Dedifferentiated amniotic fluid mesenchymal stem cell (primary cell): Measurements from ENCODE around the gene ELP5.

ENCODE experiments used
- DNase-seq: peaks from one replicate; pipeline ENCODE4 v3.0.0-alpha.2; 2016; ENCODE audit errors: extremely low spot score

ELP5 gene

GRCh38 chr17:7256766-7257456, 4.9 kb downstream of the ELP5 start:
- DNase-seq = no peak

DNA sequence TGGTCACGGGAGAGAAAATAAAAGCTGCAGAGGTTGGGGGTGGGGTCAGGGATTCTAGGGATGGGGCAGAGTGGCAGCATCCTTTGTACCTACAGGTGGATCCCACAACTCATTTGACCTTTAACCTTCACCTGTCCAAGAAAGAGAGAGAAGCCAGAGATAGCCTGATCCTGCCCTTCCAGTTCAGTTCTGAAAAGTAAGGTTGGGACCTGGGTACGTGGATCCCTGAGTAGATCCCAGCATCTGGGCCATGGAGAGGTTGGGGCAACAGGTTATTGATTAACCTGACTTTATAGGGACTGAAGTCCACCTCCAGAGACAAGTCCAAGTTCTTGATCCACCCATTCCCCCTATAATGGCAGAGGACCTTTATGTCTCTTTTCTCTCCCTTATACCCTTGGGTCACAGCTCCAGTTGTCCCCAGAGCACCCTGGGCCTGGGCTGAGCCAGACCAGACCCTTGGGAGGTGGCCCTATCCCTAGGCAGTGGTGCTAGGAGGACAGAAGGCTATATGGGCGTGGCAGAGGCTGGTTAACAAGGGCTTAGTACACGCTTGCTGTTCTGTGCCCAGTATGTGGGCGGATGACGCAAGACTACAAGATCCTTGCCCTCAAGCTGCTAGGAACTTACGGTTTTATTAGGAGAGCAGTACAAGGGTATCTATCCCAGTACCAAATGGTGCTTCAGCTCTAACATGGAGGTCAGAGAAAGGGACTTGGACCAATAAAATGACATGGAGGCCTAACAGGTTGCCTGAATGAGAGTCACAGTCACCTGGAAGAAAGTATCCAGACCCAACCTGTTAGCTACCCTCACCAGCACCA, 6.9 kb downstream of the ELP5 start:
- no peak for DNase-seq

GRCh38 chr17:7259555-7259889, 7.5 kb downstream of the ELP5 start:
- no peak for DNase-seq

GRCh38 chr17:7260151-7260550, 8.1 kb downstream of the ELP5 start:
- no peak for DNase-seq

- DNase-seq = no peak
Measured at GRCh38 chr17:7260651-7261378, 8.8 kb downstream of the ELP5 start.

DNA sequence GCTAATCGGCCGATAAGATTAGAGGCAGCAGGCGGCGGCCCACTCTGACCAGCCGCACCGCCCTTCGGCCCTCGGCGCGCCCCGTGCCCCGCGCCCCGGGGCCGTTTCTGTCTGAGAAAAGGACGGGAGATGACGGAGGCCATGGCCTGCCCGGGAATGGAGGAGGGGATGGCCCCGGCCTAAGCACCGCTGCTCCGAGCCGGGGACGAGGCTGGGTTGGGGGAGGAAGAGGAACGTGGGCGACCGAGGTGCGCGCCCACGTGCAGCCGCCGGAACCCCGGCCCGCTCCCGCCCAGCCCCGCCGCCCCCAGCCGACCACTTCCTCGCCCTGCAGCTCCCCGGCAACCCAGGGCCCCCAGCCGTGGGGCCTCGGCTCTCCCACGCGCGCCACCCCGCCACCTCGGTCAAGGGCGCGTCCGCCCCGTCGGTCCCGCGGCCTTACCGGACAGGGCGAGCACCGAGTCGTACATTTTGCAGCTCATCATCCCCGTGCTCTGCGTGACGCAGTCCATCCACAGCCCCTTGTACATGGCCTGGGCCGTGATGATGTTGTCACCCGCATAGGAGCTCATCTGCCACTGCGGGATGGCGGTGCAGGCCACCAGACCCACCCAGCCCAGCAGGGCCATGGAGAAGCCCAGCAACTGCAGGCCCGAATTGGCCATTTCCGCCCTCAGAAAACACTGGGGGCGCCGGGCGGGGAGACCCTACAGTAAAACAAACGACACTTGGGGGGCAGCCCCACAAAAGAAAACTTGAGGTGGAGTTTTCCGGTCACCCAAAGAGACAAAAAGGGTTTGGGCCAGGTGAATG, 9.6 kb downstream of the ELP5 start:
- no peak for DNase-seq

- DNase-seq = no peak
Measured at GRCh38 chr17:7262192-7262934, 10.3 kb downstream of the ELP5 start, which contains the start of gene CLDN7. Gene CLDN7 (minus strand): TSS chr17:7262478. CDS start chr17:7262043, 435 bp downstream.

DNA sequence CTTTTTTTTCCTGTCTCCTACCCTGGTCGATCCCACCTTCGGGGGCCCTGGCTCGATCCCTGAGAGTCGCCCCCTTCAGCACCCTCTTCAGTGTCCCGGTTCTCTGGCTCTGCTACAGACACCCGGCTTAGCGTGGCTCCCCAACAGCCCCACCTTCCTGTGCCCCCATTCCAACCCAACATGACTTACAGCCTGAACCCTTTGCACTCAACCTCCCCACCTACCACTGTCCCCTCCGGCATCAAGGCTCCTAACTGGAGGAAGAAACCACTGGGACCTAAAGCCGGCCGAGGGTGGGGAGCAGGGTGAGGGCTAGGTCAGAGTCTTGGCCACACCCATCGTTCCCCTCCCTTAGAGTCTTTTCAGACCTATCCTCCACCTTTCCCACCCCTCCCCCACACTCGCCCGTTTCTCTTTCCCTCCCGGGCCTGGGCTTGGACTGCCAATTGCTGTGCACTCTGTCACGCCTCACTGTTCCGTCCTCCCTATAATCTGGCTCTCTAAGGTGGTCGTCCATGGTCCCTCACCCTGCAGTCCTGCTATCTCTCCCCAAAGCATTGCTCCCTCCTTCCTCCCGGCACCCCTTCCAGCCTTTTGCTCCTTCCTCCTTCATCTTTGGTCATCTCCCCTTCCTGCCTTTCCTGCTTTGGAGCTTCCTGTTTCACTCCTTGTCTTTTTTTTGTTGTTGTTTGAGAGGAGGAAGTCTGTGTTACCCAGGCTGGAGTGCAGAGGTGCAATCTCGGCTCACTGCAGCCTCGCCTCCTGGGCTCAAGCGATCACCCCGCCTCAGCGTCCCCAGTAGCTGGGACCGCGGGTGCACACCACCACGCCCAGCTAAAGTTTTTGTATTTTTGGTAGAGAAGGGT, 11.2 kb downstream of the ELP5 start:
- DNase-seq = no peak

DNA sequence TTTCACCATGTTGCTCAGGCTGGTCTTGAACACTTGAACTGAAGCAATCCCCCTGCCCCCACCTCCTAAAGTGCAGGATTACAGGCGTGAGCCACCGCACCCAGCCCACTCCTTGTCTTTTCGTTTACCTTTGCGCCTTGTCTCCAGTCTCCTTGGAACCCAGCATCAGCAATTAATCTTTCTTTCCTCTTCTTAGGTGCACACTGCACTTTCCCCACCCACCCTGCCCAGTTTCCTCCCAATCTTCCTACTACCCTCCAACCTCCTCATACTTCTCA, 11.7 kb downstream of the ELP5 start:
- DNase-seq = no peak

- no peak for DNase-seq
Measured at GRCh38 chr17:7266784-7267183, 14.8 kb downstream of the ELP5 start.

GRCh38 chr17:7279448-7279847, 27.4 kb downstream of the ELP5 start:
- no peak for DNase-seq

- peak; percentile 67 for DNase-seq
Measured at GRCh38 chr17:7280519-7281073, 28.6 kb downstream of the ELP5 start.

DNA sequence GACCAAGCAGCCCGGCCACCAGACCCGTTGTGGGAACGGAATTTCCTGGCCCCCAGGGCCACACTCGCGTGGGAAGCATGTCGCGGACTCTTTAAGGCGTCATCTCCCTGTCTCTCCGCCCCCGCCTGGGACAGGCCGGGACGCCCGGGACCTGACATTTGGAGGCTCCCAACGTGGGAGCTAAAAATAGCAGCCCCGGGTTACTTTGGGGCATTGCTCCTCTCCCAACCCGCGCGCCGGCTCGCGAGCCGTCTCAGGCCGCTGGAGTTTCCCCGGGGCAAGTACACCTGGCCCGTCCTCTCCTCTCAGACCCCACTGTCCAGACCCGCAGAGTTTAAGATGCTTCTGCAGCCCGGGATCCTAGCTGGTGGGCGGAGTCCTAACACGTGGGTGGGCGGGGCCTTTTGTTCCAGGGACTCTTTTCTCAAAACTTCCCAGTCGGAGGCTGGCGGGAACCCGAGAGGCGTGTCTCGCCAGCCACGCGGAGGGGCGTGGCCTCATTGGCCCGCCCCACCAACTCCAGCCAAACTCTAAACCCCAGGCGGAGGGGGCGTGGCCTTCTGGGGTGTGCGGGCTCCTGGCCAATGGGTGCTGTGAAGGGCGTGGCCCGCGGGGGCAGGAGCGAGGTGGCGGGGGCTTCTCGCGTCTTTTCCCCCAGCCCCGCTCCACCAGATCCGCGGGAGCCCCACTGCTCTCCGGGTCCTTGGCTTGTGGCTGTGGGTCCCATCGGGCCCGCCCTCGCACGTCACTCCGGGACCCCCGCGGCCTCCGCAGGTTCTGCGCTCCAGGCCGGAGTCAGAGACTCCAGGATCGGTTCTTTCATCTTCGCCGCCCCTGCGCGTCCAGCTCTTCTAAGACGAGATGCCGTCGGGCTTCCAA, 29.3 kb downstream of the ELP5 start, which contains the start of gene SLC2A4:
Gene SLC2A4 (plus strand): TSS at position 645 of the 879 bp plus-strand sequence. CDS start 217 bp downstream, at position 862.
- peak; percentile 86 for DNase-seq

GRCh38 chr17:7281953-7282751, 30.1 kb downstream of the ELP5 start:
- no peak for DNase-seq

DNA sequence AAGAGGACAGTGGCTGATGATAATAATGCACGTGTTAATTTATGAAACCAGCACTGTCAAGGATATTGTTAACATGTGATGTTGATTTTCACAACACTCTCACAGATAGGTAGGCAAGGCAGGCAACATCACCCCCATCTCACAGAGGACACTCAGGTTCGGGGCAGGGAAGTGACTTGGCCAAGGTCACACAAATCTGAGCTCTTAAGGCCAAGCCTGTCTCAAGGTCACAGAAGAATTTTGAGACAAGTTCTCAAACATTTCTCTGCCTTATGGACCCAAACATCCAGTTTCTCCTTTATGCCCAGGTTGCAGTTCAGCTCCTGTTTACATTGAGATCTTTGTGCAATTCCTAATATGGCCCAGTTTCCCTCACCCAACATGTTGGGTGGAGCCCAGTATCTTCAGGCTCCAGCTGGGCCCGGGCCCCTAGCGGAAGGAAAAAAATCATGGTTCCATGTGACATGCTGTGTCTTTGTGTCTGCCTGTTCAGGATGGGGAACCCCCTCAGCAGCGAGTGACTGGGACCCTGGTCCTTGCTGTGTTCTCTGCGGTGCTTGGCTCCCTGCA, 30.8 kb downstream of the ELP5 start:
- no peak for DNase-seq

DNA sequence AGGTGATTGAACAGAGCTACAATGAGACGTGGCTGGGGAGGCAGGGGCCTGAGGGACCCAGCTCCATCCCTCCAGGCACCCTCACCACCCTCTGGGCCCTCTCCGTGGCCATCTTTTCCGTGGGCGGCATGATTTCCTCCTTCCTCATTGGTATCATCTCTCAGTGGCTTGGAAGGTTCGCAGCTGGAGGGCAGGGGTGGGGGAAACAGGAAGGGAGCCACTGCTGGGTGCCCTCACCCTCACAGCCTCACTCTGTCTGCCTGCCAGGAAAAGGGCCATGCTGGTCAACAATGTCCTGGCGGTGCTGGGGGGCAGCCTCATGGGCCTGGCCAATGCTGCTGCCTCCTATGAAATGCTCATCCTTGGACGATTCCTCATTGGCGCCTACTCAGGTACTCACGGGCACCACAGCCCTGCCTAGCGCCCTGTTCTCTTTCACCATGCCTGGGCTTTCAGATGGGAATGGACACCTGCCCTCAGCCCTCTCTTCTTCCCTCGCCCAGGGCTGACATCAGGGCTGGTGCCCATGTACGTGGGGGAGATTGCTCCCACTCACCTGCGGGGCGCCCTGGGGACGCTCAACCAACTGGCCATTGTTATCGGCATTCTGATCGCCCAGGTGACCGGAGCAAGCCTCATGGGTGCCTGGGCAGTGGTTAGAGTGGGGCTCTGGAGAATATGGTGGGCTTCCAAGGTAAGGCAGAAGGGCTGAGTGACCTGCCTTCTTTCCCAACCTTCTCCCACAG, 31.6 kb downstream of the ELP5 start:
- DNase-seq = no peak

DNA sequence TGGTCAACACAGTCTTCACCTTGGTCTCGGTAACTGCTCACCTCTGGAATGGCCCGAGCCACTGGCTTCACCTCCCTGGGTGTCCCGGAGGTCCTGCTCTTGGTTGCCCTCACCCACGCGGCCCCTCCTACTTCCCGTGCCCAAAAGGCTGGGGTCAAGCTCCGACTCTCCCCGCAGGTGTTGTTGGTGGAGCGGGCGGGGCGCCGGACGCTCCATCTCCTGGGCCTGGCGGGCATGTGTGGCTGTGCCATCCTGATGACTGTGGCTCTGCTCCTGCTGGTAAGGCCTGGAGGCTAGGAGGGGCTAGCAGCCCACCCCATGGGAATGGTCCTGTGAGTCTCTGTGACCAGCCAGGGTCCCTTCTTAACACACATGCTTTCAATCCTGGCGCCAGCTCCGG, 32.9 kb downstream of the ELP5 start:
- DNase-seq = no peak
